Caco-2 (cell line): Measurements from ENCODE around the gene CYP2A7. TPM values are rescaled to one million over a fixed set of nuclear protein-coding genes. Genes with fewer than 3 reads are reported as not detected.
A peak's percentile ranks its signal among the peaks of the same experiment; 100 is the strongest.
"Not testable (repeated sequence)": the region's sequence is repeated elsewhere in the genome, so short reads cannot be mapped to it uniquely, and the experiment has no call there.

Experiments used
- BruUV-seq: library from RNA; stranded (reverse); fragments of 400-500 nt; replicated peaks from 2 replicates; lab custom pipeline; 2021; lab: Mats Ljungman, UMichigan
- CTCF ChIA-PET: fragments of 300-600 bp; sonication (Branson Sonifier 250); formaldehyde crosslinking; loops from one replicate; lab custom pipeline; 2022; ENCODE audit warnings: antibody characterized with exemption; lab: Charles Lee
- POLR2A ChIA-PET: fragments of 300-600 bp; sonication (Branson Sonifier 250); formaldehyde crosslinking; loops from one replicate; lab custom pipeline; 2022; ENCODE audit warnings: antibody characterized with exemption; lab: Charles Lee
- DNase-seq, 2 experiments: peaks; one replicate each; pipeline versions ENCODE4 v3.0.0 to v3.0.0-alpha.2; 2020 to 2022
- H3K27me3 ChIP-seq: replicated peaks from 2 replicates; pipeline ENCODE4 v1.6.0; 2011; ENCODE audit warnings: low read length; ENCODE audit not compliant: control insufficient read depth, insufficient read depth
- H3K36me3 ChIP-seq: 2 replicates; pipeline ENCODE4 v1.5.1; 2011; ENCODE audit warnings: low read length; ENCODE audit not compliant: control insufficient read depth, insufficient read depth
- H3K4me1 ChIP-seq: fragments of 250-450 bp; sonication (Bioruptor Pico); 2 replicates; pipeline ENCODE4 v1.5.1; 2020; ENCODE audit warnings: mild to moderate bottlenecking
- H3K4me3 ChIP-seq: 2 replicates; pipeline ENCODE4 v1.5.1; 2011; ENCODE audit warnings: low read depth, mild to moderate bottlenecking, control low read depth, low read length
- H3K9me3 ChIP-seq: fragments of 250-450 bp; sonication (Bioruptor Pico); 2 replicates; pipeline ENCODE4 v1.5.1; 2020; ENCODE audit warnings: mild to moderate bottlenecking, moderate library complexity
- H3K27ac Mint-ChIP-seq: one replicate; pipeline ENCODE4 v1.8.0; 2022; ENCODE audit warnings: mixed read lengths; ENCODE audit not compliant: unreplicated experiment
- H3K27me3 Mint-ChIP-seq: one replicate; pipeline ENCODE4 v1.8.0; 2022; ENCODE audit warnings: mixed read lengths; ENCODE audit not compliant: insufficient read depth, unreplicated experiment
- H3K36me3 Mint-ChIP-seq: one replicate; pipeline ENCODE4 v1.8.0; 2022; ENCODE audit warnings: mild to moderate bottlenecking, mixed read lengths; ENCODE audit not compliant: insufficient read depth, unreplicated experiment
- H3K4me1 Mint-ChIP-seq: one replicate; pipeline ENCODE4 v1.8.0; 2022; ENCODE audit warnings: low read depth, mixed read lengths; ENCODE audit not compliant: unreplicated experiment
- H3K4me3 Mint-ChIP-seq: one replicate; pipeline ENCODE4 v1.8.0; 2022; ENCODE audit warnings: mild to moderate bottlenecking, moderate library complexity, mixed read lengths; ENCODE audit not compliant: unreplicated experiment
- H3K9me3 Mint-ChIP-seq: one replicate; pipeline ENCODE4 v1.8.0; 2022; ENCODE audit warnings: mixed read lengths; ENCODE audit not compliant: unreplicated experiment
- intact Hi-C: fragments of 100-400 bp; cut with micrococcal nuclease; formaldehyde crosslinking; loops from one replicate; pipeline ENCODE4 v1.10.0; 2022; ENCODE audit not compliant: unreplicated experiment
- total RNA-seq: library from RNA; stranded (reverse); gene quantifications from 2 replicates; pipeline ENCODE4 v1.2.3, GENCODE V29; 2022

Gene CYP2A7
- total RNA-seq, 1 experiment from 2014 or later = not detected

DNA sequence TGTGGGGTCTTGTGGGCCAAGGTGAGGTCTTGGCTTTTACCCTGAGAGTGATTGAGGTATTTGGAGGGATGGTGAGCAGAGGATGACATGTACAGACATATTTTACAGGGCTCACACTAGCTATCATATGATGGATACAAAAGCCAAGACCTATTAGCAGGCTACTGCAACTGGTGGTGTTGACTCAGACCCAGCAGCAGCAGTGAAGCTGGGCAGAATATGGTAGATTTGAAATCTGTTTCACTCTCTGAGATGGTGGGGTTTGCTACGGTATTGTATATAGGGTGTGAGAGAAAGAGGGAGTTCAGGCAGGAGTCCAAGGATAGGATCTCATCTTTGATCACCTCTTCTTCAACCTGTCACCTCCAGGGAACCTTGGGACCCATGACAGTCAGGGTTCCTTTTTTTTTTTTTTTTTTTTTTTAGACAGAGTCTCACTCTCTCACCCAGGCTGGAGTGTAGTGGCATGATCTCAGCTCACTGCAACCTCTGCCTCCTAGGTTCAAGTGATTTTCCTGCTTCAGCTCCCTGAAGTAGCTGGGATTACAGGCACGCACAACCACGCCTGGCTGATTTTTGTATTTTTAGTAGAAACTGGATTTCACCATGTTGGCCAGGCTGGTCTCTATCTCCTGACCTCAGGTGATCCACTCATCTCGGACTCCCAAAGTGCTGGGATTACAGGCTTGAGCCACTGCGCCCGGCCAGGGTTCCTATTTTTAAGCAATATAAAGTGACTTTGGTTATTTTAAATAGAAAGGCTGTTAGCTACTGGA, 20.1 kb upstream of the CYP2A7 start:
- BruUV-seq, DNase-seq, CTCF ChIA-PET, H3K36me3 ChIP-seq, H3K27ac Mint-ChIP-seq, H3K27me3 ChIP-seq, H3K4me3 Mint-ChIP-seq, H3K9me3 ChIP-seq, H3K4me3 ChIP-seq, intact Hi-C loops, H3K9me3 Mint-ChIP-seq, H3K4me1 ChIP-seq, H3K27me3 Mint-ChIP-seq: not testable (repeated sequence)
- POLR2A ChIA-PET = interaction anchor here (0.7 kb wide), 1 partner anchor 18 kb away, joined by 8 read pairs; no protein-coding TSS in a partner anchor
- Mint-ChIP-seq H3K36me3 (peaks cover 24% of the 10 kb centered on the region), H3K4me1 (peaks cover 16% of the 10 kb centered on the region)

DNA sequence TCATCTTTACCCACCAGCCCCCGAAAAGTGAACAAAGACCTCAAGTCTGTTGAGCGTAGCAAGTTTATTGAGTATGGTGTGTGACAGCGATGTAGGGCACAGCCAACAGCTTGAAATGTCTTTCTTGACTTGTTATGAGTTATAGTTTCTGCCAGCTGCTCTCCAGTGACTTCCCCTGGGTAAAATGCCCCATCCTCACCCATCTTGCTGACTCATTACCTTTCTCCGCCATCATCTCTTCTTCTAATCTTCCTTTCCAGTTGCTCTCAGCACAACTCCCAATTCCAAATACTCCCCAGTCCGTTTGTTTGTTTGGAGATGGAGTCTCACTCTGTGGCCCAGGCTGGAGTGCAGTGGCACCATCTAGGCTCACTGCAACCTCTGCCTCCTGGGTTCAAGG, 18.5 kb upstream of the CYP2A7 start:
- intact Hi-C loops, H3K36me3 ChIP-seq, H3K9me3 Mint-ChIP-seq, BruUV-seq, H3K4me3 ChIP-seq, H3K9me3 ChIP-seq, CTCF ChIA-PET, DNase-seq, H3K27me3 Mint-ChIP-seq, POLR2A ChIA-PET, H3K27ac Mint-ChIP-seq, H3K4me3 Mint-ChIP-seq, H3K27me3 ChIP-seq: not testable (repeated sequence)
- peaks cover 18% of the 10 kb centered on the region for H3K4me1 ChIP-seq
- H3K4me1 Mint-ChIP-seq = peaks cover 29% of the 10 kb centered on the region
- peaks cover 20% of the 10 kb centered on the region for H3K36me3 Mint-ChIP-seq

DNA sequence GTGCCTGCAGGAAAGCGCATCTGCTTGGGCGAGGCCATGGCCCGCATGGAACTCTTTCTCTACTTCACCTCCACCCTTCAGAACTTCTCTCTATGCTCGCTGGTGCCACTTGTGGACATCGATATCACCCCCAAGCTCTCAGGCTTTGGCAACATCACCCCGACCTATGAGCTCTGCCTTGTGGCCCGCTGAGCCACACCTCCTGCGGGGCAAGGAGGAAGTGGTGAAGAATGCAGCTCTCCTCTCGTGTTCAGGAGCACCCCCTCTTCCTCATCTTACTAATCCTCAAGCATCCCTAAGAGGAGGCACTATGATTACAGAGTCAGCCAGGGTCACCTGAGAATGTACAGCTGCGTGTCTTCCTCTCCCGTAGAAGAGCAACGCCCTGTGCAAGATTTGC, 17.9 kb upstream of the CYP2A7 start:
- Mint-ChIP-seq H3K27ac (peak overlapping the region; percentile 55), H3K4me1 (peaks cover 29% of the 10 kb centered on the region), H3K36me3 (peaks cover 20% of the 10 kb centered on the region)
- intact Hi-C loops, H3K36me3 ChIP-seq, DNase-seq, BruUV-seq, CTCF ChIA-PET, H3K4me3 Mint-ChIP-seq, POLR2A ChIA-PET, H3K9me3 Mint-ChIP-seq, H3K27me3 Mint-ChIP-seq, H3K4me3 ChIP-seq, H3K27me3 ChIP-seq, H3K9me3 ChIP-seq: not testable (repeated sequence)
- peaks cover 18% of the 10 kb centered on the region for H3K4me1 ChIP-seq

DNA sequence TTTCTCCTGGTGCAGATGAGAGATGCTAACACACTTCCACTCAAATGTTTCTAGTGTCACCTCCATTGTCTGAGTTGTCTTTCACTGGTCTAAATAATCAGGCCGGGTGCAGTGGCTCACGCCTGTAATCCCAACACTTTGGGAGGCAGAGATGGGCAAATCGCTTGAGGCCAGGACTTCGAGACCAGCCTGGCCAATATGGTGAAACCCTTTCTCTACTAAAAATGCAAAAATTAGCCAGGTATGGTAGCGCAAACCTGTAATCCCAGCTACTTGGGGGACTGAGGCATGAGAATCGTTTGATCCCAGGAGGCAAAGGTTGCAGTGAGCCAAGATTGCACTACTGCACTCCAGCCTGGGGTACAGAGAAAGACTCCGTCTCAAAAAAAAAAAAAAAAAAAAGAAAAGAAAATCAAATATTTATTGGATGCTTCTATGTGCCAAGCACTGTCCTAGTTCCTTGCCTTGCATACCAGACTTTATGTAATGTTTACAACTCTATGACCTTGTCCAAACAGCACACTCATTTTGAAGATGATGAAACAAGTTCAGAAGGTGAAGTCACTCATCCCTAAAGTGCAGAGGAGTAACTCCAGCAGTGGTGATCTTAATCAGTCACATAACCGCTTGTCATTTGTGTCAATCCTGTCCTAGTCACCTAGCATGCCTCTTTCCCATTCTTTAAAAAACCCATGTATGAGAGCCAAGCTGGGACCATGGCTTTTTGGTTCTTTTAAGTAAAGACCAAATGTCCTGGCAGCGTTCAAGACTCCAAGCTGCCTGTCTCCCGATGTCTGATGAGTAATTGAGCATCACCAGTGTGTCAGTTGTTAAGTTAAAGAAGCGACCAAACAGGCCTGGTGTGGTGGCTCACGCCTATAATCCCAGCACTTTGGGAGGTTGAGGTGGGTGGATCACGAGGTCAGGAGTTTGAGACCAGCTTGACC, 15.1 kb upstream of the CYP2A7 start:
- DNase-seq = peak; percentile 56 to 78
- POLR2A ChIA-PET = not testable (repeated sequence)

More for the DNA sequence above, 15.1 kb upstream of the CYP2A7 start:
- peak overlapping the region; percentile 95 for H3K27ac Mint-ChIP-seq
- CTCF ChIA-PET = interaction anchor here (0.6 to 1.4 kb wide), 4 partner anchors 11 to 922 kb away, joined by 3 to 6 read pairs (median 3); no protein-coding TSS in a partner anchor
- H3K4me1 ChIP-seq = peaks cover 18% of the 10 kb centered on the region
- BruUV-seq, H3K9me3 ChIP-seq, H3K36me3 ChIP-seq, H3K4me3 Mint-ChIP-seq, H3K27me3 ChIP-seq, H3K4me3 ChIP-seq, H3K27me3 Mint-ChIP-seq: not testable (repeated sequence)
- peaks cover 20% of the 10 kb centered on the region for H3K36me3 Mint-ChIP-seq
- intact Hi-C loops = loop anchor here (1.0 to 2.0 kb wide), 3 partner anchors 24 to 74 kb away; no protein-coding TSS in a partner anchor
- H3K9me3 Mint-ChIP-seq = peaks cover 21% of the 10 kb centered on the region
- peaks cover 29% of the 10 kb centered on the region for H3K4me1 Mint-ChIP-seq
